ENCODE measurements around the gene CDKAL1.

GRCh38 chr6:20741490-20741889 is 207.2 kb downstream of the CDKAL1 start:
- no peak for TF ChIP-seq POLR2AphosphoS5 (IDR thresholded peaks at IDR 0.05)
- TF ChIP-seq, protein P1, sequence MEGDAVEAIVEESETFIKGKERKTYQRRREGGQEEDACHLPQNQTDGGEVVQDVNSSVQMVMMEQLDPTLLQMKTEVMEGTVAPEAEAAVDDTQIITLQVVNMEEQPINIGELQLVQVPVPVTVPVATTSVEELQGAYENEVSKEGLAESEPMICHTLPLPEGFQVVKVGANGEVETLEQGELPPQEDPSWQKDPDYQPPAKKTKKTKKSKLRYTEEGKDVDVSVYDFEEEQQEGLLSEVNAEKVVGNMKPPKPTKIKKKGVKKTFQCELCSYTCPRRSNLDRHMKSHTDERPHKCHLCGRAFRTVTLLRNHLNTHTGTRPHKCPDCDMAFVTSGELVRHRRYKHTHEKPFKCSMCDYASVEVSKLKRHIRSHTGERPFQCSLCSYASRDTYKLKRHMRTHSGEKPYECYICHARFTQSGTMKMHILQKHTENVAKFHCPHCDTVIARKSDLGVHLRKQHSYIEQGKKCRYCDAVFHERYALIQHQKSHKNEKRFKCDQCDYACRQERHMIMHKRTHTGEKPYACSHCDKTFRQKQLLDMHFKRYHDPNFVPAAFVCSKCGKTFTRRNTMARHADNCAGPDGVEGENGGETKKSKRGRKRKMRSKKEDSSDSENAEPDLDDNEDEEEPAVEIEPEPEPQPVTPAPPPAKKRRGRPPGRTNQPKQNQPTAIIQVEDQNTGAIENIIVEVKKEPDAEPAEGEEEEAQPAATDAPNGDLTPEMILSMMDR (IDR thresholded peaks at IDR 0.05) = no peak

All from prostate gland (tissue), 2 donors.